Activated CD4-positive, CD25-positive, alpha-beta regulatory T cell treated with anti-CD3 and anti-CD28 coated beads, Interleukin-2, amount 50 U/mL, for 24 hours (primary cell): ENCODE results near the gene COL13A1.

Source experiments
- ATAC-seq, 2 donors: fragments of 150-1000 bp; cut with Tn5 transposase; one replicate each; pipeline ENCODE4 v1.10.0; 2021; ENCODE audit warnings: mild to moderate bottlenecking in 1 of 2, moderate library complexity in 1 of 2

COL13A1 gene

DNA sequence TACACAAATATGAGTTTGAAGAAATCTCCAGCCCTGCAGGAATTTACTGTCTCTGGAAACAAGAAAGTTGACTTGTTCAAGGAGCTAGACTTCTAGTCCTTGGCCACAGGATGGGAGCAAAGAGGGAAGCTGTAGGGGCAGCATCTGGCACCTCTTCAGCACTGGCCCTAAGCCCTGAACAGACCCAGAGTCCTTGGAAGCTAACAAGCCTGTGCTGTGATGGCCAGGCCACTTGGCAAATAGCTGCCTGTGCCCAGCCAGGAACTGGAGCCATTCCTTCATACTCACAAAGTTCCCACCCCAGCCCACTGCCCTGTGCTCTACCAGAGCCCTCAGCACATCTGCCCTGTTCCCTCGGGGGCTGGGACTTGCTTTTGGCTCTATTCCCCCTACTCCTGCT lies 9.4 kb upstream of the COL13A1 start:
- no peak for ATAC-seq

DNA sequence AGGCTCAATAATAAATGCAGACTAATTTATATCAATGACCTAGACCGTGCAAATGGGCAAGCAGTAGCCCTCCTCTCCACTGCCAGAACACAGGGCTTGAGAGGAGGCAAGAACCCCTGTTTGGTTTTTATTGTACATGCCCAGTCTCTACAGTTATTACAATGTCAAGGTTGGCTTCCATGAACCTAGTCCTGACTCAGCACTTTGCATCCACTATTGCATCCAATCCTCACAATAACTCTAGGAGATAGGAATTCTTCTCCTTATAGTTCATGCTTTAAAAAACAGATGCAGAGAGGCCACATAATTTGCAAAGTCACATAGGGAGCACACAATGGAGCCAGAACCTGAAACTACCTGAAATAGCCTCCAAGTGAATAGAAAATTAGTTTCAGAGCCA lies 7.0 kb upstream of the COL13A1 start:
- ATAC-seq: no peak

DNA sequence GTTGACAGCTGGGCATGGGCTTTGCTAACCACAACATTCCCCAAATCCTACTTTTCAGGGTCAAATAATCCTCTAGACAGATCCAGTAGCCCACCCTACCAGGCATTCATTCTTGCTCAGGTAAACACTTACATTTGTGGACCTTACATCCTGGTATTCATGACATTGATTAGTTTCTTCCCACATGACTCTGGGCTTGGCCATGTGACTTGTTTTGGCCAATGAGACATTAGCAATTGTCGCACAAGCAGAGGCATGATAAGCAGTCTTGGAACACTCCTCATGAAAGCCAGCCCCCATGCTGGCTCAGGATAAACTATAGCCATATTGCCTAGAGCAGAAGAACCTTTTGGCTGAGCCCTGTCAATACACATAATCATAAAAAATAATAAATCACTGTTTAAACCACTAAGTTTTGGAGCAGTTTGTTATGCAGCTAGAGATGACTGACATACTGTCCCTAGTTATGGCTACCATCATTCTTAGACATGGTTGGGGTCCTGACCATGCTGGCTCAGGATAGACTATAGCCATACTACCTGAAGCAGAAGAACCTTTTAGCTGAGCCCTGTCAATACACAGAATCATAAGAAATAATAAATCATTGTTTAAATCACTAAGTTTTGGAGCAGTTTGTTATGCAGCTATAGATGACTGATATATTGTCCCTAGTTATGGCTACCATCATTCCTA lies 6.3 kb upstream of the COL13A1 start:
- ATAC-seq: no peak

DNA sequence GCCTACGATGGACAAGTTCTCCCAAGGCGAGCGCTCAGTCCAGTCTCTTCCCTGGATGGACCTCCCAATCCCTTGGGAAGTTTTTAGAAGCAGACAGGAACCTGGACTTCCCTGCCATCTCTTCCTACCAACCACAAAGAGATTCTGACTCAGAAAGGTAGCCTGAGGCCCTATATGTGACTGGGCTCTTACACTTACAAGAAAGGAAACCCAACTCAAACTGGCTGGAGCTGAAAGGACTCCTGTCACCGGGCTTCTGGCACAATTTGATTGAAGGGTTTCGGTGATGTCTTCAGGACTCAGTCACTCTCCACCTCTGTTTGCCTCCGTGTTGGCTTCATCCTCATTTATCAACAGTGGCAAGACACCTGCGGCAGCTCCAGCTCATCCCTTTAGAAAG lies 3.7 kb upstream of the COL13A1 start:
- no peak for ATAC-seq

DNA sequence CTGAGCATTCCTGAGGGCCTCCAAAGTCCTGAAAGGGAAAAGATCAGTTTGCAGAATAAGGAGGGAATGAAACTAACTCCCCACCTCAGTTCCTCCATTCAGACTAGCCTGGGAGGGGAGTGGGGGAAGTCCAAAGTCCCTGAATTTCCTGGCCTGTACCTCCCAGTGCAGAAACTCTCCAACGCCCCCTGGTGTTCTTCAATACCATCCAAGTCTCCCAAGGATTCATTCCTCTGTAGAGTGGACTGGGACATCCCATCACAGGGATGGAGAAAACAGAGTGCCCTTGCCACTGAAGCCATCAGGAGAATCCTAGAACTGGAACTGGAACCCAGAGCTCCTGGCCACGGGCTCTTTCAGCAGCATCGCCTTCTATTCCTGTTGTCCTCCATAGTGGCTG lies 1.6 kb upstream of the COL13A1 start:
- ATAC-seq: no peak

DNA sequence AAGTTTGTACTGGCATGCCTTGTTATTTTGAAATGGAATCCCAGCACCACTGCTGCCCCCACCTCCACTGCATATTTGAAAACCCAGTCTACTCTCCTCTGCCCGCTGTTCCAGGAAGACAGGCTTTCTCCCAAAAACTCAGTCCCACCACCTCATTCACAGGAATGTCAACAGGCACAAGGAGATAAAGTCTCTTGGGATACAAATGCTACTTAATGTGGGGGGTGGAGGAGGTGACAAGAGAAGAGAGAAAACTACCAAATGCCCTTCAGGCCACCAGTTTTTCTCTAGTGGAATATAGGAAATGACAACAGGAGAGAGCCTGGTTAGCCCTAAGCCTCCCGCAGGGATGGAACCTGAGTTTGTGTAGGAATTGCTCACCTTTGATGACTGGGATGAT lies 1.0 kb upstream of the COL13A1 start:
- no peak for ATAC-seq

DNA sequence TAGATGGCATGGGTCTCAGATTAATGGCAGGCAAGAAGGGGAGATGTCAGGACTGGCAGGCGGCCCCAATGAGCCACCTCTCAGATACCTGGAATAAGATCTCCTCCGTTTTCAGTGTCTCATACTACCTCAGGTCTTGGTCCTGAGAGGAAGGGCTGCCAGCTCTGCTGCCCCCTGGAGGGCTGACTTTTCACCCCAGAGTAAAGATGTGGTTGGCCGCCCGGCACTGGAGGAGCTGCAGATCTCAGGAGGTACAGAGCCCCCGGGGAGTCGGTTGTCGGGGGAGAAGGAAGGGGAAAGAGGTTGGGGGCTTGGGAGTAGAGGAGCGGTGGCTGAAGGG lies 642 bp upstream of the COL13A1 start:
- ATAC-seq: no peak

DNA sequence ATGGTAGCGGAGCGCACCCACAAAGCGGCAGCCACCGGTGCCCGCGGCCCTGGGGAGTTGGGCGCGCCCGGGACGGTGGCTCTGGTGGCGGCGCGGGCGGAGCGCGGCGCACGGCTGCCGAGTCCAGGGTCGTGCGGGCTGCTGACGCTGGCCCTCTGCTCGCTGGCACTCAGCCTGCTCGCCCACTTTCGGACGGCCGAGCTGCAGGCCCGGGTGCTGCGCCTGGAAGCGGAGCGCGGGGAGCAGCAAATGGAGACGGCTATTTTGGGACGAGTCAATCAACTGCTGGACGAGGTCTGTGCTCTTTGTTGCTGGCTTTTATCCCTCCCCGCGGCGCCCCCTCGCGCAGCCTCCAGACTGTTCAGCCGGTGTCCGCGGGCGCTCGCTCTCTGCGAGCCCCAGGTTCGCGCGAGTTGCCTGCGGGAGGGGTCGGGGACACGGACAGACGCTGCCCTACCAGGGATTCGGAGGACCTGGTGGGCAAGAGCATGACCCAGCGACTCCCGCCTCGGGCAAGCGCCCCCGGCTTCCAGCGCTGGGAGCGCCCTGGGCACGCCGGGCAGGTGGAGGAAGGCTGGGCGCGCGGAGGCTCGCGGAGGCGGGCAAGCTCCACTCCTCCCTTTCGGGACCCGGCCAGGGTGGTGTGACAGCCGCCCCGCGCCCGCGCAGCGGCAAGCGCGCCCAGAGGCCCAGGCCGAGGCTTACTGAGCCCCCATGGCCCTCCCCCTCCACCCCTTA lies 887 bp downstream of the COL13A1 start:
- no peak for ATAC-seq

DNA sequence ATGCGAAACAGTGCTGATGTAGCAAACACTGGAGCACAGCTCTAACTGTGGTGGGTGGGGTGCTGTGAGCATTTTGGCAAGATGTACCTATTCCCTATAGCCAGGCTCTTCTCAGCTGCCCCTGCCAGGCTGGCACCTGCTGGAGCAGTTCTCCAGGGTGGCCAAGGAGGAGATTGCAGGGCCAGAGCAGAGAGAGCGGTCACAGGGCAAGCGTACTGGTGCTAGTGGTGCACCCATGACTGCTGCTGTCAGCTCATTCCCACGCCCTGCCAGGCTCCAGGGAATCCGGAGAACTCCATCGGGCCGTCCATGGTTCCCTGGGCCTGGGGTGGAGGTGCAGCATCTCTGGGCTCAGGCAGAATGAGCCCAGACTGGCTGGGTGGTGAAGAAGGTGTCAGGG lies 2.1 kb downstream of the COL13A1 start:
- ATAC-seq: no peak

DNA sequence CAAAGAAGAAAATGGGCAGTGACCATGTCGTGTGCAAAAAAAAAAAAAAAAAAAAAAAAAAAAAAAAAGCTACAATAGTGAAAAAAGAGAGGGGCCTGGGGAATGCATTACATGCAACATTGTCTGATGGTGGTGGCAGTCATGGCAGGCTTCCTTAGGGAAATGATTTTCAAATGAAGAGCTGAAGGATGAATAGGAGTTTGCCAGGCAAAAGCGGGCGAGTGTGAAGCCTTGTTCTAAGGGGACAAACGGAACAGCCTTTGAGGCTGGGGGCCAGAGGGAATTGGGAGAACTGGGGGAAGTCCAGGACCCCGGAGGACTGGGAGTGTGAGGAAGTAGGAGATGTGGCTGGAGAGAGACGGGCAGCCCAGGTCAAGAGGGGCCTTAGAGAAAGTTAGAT lies 3.1 kb downstream of the COL13A1 start:
- no peak for ATAC-seq

DNA sequence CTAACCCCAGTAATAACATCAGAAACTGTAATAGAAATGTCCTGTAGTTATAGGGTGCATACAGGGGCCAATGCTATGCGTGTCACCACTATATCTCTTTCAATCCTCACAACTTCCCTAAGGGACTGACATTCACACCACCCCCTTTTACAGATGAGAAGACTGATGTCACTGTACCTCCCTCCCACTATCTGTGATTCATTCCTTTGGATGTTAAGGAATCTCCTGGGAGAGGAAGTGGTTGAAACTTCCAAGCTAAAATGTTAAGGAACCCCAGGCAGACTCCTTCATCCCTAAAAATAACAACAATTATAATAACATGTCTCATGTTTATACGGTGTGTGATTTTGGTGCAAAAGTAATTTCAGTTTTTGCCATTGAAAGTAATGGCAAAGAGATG lies 5.4 kb downstream of the COL13A1 start:
- ATAC-seq: no peak

DNA sequence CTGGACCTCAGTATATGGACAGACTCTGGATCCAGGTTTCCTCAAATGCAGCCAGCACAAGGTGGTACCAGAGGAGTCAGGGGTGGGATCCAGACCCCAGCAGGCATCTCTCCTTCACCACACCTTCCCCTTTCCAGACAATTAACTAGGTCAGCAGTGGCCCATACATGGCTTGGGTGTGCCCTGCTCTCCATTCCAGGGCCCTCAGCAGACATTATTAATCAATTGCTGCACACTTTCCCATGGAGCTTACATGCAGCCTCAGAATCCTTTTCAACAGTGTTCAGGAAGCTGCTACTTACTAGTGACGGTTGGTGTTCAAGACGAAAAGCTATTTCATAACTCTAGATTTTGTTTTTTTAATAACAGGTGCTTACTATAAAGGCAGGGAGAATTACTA lies 6.0 kb downstream of the COL13A1 start:
- ATAC-seq: no peak

DNA sequence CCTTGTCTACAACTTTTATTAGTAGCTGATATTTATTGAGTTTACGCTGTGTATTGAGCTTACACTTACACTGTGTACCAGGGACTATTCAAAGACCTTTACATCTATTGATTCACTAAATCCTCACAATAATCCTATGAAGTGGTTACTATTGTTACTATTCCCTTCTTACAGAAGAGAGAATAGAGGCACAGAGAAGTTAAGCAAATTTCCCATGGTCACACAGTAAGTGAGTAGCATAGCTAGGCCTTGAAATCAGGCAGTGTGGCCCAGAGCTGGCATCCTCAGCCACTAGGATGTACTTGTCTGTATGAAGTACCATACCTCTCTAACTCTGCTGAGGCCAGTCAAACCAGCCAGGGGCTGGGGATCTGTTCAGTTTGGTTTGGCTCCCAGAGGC lies 7.6 kb downstream of the COL13A1 start:
- ATAC-seq: no peak

DNA sequence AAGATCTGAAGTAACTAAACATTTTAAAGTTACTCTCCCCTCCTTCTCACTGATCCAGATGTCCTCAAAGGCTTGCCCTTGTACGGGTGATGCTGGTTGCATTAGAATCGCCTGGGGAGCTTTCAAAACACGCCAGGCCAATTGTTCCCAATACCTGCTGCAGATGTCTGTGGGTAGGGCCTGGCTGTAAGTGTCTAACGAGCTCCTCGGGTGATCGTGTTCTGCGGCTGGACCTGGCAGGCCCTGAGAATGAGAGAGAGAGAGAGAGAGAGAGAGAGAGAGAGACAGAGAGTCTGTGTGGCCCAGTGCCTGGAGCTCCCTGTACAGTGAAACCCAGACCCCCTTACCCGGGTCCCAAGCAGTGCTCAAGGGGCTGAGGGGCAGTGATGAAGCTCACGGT lies 8.4 kb downstream of the COL13A1 start:
- ATAC-seq: no peak

DNA sequence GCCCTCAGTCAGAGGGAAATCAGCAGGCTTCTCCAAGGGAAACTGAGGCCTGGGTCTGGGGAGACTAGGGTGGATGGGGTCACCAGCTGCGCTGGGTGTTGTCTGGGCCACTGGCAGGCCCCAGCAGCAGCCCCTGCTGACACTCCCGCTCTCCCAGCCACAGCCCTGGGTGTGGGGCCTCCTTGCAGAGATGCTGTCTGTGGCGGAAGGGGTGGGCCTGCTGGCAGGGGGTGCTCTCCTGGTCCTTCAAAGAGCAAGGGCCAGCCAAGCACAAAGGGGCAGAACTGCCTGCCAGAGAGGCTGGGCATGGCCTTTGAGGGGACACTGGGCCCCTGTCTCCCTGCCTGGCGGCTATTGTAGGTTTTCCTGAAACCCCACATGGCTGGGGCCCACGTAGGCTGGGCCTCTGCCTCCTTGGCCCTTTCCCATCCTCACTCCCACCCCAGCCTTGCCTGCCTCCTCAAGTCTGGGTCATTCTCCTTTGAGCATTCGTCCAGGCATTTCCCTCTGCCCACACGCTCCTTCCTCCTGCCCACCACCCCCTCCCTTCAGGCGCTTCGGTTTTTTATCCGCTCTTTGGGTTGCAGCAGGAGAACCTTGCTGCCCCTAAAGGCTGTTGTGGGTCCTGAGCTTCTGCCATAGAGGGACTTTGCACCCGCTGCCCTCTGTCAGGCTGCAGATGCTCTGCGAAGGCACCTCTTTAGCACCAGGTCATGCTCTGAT lies 9.1 kb downstream of the COL13A1 start:
- ATAC-seq: no peak

DNA sequence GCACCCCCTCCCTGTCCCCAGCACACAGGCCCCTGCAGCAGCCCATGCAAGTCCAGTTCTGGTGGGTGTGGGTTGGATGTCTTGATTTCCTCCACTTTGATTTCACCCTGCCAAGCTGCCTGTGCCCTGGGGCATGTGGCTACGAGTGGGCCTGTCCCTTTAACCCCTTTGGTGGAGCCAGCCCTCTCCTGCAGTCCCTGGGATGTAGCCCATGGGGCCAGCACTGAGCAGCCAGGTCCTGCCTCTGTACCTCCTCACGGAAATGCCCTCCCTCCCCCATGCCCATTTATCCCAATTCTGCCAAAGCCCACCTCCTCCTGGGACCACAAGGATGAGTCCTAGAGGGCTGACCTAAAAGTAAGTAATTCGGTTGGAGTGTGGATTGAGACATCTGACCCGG lies 11.9 kb downstream of the COL13A1 start:
- no peak for ATAC-seq

DNA sequence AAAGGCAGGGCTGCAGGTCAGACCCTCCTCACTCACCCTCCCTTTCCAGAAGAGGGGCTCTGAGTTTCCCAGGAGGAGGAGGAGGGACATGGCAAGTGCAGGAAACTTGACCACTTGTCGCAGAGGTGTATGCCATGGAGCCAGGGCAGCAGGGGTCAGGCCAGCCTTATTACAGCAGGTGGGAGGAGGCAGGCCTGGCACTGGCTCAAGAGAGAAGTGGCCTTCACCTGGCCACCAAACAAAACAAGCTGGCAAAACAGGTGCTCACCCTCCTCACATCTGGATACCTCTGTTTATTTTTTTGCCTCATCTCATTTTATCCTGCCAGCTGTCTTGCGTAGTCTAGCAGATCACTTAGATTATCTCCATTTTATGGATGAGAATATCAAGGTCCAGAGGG lies 12.5 kb downstream of the COL13A1 start:
- ATAC-seq: no peak

DNA sequence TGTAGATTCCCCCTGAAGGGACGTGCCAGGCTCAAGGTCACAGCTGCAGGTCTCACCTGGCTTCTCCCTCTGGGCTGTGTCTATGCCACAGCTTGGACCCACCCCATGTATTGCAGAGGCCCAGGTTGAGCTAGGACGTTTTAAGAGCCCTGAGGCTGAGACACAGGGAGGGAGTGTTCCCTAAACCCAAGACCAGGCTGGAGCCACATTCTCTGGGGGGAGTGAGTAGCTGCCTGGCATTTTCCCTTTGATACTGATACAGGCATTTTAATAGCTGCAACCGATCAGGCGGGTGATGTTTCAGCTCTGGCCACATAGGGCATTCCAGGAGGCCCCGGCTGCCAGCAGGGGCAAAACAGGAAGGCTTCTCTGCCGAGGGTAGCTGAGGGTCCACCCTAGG lies 13.4 kb downstream of the COL13A1 start:
- no peak for ATAC-seq

DNA sequence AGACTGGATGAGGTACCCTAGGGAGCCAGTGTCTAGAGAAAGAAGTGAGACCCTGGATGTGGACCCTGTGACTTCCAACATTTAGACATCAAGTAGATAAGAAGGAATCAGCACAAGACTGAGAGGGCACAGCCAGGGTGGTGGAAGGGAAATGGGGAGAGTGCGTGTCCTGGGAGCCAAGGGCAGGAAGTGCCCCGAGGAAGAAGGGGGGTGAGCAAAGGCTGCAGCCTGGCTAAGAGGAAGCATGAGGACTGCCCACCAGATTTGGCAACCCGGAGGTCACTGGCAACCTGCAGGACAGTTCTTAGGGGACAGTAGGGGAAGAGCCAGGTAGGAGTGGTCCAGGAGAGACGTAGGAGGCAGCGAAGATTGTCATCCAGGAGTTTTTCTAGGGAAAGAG lies 14.8 kb downstream of the COL13A1 start:
- no peak for ATAC-seq

DNA sequence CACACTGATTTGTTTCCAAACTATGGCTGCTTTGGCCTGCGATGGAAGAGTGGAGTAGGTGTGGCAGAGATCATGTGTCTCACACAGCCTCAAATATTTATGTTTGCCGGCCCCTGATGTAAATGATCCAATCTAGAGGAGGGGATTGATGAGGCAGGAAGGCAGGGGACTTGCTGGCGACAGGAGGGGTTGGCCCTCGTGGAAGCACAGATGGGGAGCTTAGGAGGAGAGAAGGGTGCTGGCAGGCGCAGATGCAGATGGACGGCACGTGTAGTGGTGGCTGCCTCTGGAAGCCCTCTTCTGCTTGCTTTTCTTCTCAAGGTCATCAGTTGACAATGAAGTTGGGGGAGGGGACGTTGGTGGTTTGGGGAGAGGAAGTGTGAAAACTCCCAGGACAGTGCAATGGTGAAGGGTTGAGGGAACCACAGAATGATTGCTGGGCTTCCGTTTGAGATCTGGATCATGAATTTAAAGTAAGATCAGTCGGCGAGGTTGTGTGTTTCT lies 15.4 kb downstream of the COL13A1 start:
- ATAC-seq: no peak

DNA sequence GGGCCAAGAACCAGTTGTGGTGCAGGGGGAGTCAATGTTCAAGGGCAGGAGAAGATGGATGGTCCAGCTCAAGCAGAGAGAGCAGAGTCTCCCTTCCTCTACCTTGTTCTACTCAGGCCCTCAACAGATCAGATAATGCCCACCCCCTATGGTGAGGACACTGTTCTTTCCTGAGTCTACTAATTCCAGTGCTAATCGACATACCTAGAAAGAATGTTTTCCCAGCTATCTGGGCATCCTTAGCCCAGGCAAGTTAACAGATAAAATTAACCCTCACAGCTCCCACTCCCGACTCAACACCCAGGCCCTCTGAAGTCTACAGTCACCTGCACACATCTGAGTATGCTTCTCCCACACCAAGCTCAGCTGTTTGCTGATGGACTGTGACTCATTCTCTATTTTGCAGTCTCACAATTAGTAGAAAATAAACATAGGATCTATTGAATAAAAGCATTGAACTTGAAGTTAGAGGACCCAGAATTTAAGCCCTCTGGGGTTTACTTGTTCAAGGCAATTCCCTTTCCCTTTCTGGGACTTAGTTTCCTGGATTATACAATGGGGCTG lies 17.1 kb downstream of the COL13A1 start:
- peak in 1 of 2 donors; percentile 33 for ATAC-seq

DNA sequence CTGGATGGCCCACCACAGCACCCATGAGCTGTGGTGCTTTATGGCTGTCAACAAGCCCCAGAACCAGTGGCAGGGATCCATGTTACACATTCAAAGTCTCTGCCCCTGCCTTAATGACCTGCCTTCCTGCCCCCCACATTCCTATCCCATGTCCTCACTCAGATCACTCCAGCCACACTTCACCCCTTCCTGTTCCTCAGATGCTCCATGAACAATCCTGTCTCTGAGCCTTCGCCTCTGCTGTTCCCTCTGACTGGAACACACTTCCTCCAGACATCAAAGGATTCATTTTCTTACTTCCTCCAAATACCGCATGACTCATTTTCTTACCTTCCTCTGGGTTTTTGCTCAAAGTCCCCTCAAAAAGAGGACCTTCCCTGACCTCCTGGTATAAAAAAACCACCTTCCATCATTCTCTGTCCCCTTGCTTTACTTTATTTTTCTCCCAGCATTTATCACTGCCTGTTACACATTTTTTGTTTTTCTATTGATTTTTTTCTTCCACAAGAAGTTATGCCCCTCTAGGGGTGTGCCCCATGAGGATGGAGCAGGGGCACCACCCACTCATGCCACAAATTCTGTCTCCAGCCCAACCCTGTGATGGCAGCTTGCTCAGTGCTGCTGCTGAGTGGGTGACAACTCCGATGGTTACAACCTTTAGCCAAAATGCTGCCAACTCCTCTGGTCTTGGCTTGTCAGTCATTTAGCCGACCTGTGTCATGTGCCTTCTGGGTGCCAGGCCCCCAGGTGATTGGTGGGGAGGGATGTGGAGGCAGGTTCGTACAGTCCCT lies 18.2 kb downstream of the COL13A1 start:
- ATAC-seq: no peak

DNA sequence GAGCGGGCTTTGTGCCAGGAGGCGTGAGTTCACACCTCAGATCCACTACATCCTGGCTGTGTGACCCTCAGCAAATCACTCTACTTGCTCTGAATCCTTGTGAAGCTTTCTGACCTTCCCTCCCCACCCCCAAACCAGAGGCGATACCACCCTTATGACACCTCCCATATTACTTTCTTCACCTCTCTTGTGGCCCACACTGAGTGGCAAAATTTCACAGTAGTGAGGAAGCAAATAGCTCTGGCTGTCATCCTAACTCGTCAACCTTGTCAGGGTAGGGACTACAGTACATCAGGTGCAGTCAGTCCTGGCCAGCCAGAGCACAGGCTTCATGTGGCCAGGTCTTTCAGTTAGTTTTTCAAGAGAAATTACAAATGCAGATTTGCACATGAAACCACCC lies 19.1 kb downstream of the COL13A1 start:
- ATAC-seq: no peak
